PC-3 (cell line): ENCODE results near the gene ST6GALNAC5.

ENCODE experiments used
- CTCF ChIP-seq: fragments of 300-600 bp; sonication (generic); conservative IDR thresholded peaks from 2 replicates; pipeline ENCODE4 v1.5.1; 2017; ENCODE audit warnings: antibody characterized with exemption, low read depth, mild to moderate bottlenecking, low read length
- EZH2 ChIP-seq: fragments of 300-600 bp; sonication (generic); IDR thresholded peaks from one replicate; pipeline ENCODE4 v1.6.1; 2017; ENCODE audit warnings: antibody characterized with exemption, mild to moderate bottlenecking, low read length; ENCODE audit not compliant: unreplicated experiment
- EZH2phosphoT487 ChIP-seq: fragments of 300-600 bp; sonication (generic); IDR thresholded peaks from 2 replicates; pipeline ENCODE4 v1.6.1; 2018; ENCODE audit warnings: mild to moderate bottlenecking, antibody characterized with exemption, low read length, borderline replicate concordance

DNA sequence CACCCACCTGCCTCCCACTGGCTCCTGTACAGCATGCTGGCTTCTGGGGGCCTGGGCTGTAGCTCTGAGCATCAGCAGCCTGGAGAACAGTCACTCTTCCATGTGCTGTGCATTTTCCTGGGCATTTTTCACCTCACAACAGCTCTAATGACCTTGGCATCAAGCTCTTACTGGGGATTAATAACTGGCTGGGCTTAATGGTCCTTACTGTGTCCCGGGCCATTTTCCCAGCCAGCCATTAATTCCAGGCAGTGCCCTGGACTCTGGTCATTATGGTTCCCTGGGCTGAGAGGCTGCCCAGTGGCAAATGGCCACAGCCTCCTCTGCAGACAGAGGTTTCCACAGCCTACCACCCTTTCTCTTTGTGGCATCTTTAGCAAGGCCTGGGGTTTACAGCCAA lies 171.8 kb downstream of the ST6GALNAC5 start:
- TF ChIP-seq EZH2: no peak
- no peak for TF ChIP-seq CTCF
- TF ChIP-seq EZH2phosphoT487: no peak
